GM12864 (cell line): Measurements from ENCODE around the gene CLCF1.
A peak's percentile ranks its signal among the peaks of the same experiment; 100 is the strongest.

Experiments
- DNase-seq: peaks from one replicate; pipeline ENCODE4 v3.0.0-alpha.2; 2011; ENCODE audit warnings: low read depth
- H3K4me3 ChIP-seq: 2 replicates; pipeline ENCODE4 v1.5.1; 2011; ENCODE audit warnings: mild to moderate bottlenecking, low read depth, low read length, control low read depth
- TF ChIP-seq, protein P1 (sequence below): IDR thresholded peaks from 2 replicates; pipeline ENCODE4 v1.5.1; 2011; ENCODE audit warnings: low read depth, mild to moderate bottlenecking, moderate library complexity, low read length, control low read depth, inconsistent platforms; ENCODE audit errors: missing control alignments

The CLCF1 gene

DNA sequence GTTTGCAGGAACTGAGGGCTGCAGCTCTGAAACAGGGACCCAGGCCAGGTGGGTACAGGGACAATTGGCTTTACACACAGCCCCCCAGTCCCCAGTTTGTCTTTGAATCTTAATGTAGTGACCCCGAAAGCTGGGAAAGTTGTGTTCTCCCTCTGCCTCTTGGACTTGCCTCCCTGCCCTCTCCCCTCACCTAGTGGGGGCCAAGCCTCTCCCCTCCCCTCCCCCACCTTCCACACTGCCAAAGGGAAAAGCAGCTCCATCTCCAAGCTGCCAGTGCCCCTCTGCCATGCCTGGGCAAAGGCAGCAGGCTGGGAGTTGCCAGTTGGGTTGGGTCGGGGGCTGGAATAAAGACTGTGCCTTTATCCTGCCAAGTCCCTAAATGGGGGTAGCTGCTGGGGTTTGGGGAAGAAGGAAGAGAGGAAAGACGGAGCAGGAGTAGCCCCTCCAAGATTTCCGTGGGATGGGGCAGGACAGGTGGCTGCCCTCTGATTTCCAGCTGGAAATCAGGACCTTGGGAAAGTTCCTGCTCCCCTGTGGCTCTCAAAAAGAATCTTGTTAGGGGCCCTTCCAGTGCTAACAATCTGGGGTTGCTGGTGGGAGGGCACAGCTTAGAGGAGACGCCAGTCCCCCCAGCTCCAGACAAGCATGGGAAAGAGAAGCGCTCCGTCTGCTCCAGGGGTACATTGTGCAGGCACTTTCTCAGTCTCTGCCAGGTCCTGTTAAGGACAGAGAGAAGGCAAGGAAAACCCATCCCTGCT is 2.8 kb upstream of the CLCF1 start:
- no peak overlapping the region for H3K4me3 ChIP-seq
- TF ChIP-seq, protein P1, sequence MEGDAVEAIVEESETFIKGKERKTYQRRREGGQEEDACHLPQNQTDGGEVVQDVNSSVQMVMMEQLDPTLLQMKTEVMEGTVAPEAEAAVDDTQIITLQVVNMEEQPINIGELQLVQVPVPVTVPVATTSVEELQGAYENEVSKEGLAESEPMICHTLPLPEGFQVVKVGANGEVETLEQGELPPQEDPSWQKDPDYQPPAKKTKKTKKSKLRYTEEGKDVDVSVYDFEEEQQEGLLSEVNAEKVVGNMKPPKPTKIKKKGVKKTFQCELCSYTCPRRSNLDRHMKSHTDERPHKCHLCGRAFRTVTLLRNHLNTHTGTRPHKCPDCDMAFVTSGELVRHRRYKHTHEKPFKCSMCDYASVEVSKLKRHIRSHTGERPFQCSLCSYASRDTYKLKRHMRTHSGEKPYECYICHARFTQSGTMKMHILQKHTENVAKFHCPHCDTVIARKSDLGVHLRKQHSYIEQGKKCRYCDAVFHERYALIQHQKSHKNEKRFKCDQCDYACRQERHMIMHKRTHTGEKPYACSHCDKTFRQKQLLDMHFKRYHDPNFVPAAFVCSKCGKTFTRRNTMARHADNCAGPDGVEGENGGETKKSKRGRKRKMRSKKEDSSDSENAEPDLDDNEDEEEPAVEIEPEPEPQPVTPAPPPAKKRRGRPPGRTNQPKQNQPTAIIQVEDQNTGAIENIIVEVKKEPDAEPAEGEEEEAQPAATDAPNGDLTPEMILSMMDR, result no peak
- no peak for DNase-seq

DNA sequence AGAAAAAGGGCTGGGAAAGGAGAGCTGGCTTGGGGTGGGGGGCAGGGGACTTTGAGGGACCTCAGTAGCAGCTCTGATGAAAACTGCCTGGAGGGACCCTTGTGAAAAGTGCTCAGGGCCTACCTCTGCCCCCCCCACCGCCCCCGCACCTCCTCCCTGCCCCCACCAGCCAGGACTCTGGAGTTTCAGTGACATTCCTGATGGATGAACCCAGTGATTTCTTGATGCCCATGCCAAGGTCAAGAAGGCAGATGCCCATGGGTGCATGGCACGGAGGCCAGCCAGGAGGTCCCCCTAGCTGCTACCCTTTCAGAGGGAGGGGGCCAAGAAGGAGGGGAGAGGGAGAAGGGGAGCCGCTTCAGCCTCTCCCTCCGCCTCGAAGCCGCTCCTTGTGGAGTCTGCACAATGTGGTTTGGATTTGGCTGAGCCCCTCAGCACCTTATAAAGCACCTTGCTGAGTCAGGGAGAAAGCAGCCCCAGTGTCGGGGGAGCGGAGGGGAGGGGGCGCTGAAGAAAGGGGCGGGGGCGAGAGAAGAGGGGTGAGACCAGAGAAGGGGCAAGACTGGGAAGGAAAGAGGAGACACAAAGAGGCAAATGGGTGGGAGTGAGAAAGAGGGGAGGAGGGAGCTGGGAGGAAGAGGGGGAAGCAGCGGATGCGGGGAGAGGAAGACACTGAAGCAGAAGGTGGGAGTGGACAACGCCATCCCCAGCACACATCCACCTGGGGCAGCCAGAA is 2.1 kb upstream of the CLCF1 start:
- TF ChIP-seq, protein P1, result no peak
- no peak for DNase-seq
- H3K4me3 ChIP-seq, result no peak overlapping the region

DNA sequence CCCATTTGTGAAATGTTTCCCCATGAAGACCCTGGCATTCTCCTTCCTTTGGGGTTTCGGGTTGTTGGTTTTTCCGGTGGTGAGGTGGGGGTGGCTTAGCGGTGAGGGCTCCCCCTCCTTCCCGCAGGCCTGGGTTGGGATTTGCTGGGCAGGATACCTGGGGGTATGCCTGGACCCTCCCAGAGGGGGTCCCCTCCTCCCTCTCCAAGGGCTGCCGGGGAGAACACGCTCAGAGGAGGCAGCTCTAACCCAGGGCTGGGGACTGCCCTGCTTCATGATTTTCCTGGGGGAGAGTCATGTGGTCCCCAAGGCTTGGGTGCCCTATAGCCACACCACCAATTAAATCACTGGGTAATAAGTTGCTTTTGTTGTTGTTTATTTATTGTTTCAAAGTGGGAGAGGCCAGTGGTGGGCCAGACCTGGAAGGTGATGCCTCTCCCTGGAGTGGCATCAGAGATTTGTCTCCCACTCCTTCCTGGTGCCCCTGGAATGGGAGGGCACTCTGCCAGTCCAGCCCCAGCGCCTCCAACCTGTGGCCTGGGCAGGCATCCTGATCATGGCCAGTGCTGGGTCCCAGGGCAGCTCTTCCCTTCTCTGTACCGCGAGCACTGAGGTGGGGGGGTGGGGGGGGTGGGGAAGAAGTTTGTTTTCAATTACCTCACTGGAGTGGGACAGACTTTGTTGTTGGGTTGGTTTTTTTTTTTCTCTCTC is 1.3 kb upstream of the CLCF1 start:
- TF ChIP-seq, protein P1, result no peak
- H3K4me3 ChIP-seq, result no peak overlapping the region
- DNase-seq, result no peak

DNA sequence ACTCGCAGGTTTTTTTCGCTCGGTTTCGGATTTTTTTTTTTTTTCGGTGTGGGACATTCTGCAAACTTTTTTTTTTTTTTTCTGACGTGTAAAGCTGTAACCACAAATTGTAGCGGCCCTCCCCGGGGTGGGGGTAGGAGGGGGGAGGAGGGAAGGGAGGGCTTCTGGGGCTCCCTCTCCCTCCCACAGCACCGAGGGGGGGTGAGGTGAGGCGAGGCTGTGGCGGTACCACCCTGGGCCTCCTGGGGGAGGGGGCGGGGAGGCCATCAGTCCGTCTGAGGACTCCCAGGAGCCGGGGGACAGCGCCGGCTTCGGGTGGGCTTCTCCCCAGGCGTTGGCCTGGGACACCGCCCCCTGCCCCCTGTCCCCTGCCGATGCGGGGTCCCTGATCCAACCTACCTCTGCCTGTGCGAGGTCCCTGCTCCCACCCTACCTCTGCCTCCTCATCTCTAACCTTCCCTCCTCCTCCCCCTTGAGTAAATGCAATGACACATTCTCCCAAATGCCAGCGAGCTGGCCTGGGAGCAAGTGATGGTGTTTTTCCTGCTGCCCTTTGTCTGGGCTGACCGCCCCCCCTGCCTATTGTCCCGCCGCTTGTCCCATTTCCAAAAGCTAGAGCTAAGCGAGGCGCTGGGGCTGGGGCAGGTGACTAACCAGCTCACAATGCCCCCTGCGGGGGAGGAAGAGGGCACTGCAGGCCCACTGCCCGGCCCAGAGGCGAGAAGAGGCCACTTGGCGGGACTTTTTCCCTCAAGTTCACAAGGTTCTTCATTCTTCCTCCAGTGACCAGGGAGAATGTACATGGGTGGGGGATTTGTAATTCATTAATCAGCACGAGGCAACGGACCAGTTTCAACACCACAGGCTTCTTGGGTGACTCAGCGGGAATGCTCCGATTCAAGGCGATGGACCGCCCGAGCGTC is 511 bp upstream of the CLCF1 start:
- DNase-seq, result no peak

DNA sequence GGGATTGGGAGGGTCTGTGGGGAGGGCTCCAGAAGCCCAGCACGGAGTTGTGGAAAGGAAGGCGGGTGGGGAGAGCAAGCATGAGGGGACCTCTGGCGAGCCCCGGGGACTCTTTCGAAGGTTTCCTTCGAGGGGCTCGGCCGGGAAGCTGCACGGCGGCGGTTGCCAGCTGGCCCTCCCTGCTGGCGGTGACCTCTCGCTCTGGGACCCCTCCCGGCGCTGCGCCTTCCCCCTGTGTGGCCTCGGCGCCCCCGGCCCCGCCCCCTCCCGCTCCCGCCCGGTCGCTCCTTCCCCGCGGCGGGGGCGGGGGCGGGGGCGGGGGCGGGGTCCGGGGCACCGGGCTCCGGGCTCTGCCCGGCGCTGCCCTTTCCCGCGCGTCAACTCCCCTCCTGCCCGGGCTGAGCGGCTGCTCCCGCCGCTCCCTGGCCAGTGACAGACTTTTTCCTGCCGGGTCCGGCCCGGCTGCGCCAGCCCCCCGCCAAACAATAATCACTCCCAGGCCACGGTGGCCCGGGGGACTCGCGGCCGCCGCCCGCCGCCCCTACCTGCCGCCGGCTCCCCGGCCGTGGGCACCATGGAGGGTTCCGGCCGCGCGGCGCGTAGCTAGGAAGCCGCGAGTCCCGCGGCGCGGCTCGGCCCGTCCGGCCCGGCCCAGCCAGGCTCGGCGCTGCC is 941 bp downstream of the CLCF1 start:
- H3K4me3 ChIP-seq, result peak overlapping the region; percentile 54
- DNase-seq, result no peak
- TF ChIP-seq, protein P1, result no peak

More for the DNA sequence above, 511 bp upstream of the CLCF1 start:
- peak overlapping the region; percentile 54 for H3K4me3 ChIP-seq
- TF ChIP-seq, protein P1, result peak; percentile 56

DNA sequence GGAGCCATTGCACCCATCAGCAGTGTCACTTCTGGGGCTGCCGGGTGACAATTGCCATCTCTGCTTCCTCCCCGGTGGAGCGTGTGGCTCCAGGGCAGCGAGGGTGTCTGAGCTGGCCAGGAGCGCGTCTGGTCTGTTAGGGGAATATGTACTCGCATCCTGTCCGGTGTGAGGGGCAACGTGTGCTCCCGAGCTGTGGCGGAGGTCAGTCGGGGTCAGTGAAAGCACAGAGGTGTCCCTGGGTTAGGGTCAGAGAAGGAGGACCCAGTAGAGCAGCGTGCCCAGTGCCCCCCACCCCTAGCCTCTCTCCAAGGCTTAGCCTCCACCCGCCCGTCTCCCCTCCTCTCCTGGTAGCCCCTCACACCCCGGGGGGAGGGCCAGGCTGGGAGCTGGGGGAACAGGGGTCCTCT is 1.5 kb downstream of the CLCF1 start:
- TF ChIP-seq, protein P1, result no peak
- DNase-seq, result no peak
- peak overlapping the region; percentile 22 for H3K4me3 ChIP-seq
